Mucosa of rectum (tissue), 2 donors: ENCODE measurements around the gene NDE1.
"Not testable (repeated sequence)": the region's sequence is repeated elsewhere in the genome, so short reads cannot be mapped to it uniquely, and the experiment has no call there.

Experiments
- H3K27ac ChIP-seq, 2 donors: one replicate each; pipeline ENCODE4 v1.7.0; 2013; ENCODE audit warnings: inconsistent platforms in 2 of 2, low read depth in 2 of 2, low read length in 2 of 2
- H3K27me3 ChIP-seq, 2 donors: one replicate each; pipeline ENCODE4 v1.7.0; 2013; ENCODE audit warnings: low read length in 2 of 2; ENCODE audit not compliant: control insufficient read depth in 2 of 2, insufficient read depth in 2 of 2
- H3K36me3 ChIP-seq, 2 donors: one replicate each; pipeline ENCODE4 v1.7.0; 2013; ENCODE audit warnings: low read length in 2 of 2; ENCODE audit not compliant: control insufficient read depth in 2 of 2, insufficient read depth in 2 of 2
- H3K4me1 ChIP-seq, 2 donors: one replicate each; pipeline ENCODE4 v1.7.0; 2013; ENCODE audit warnings: low read length in 2 of 2, mild to moderate bottlenecking in 1 of 2; ENCODE audit not compliant: control insufficient read depth in 2 of 2, insufficient read depth in 2 of 2
- H3K4me3 ChIP-seq, 2 donors: one replicate each; pipeline ENCODE4 v1.7.0; 2013; ENCODE audit warnings: low read length in 2 of 2
- H3K9ac ChIP-seq, 2 donors: one replicate each; pipeline ENCODE4 v1.7.0; 2013; ENCODE audit warnings: low read length in 2 of 2, low read depth in 1 of 2, mild to moderate bottlenecking in 1 of 2
- H3K9me3 ChIP-seq, 2 donors: one replicate each; pipeline ENCODE4 v1.7.0; 2013; ENCODE audit warnings: low read length in 2 of 2; ENCODE audit not compliant: control insufficient read depth in 2 of 2
- donor health status: healthy.
- donor health status: Normal muscosa, but diverticular disease.

Gene NDE1, protein sequence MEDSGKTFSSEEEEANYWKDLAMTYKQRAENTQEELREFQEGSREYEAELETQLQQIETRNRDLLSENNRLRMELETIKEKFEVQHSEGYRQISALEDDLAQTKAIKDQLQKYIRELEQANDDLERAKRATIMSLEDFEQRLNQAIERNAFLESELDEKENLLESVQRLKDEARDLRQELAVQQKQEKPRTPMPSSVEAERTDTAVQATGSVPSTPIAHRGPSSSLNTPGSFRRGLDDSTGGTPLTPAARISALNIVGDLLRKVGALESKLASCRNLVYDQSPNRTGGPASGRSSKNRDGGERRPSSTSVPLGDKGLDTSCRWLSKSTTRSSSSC

DNA sequence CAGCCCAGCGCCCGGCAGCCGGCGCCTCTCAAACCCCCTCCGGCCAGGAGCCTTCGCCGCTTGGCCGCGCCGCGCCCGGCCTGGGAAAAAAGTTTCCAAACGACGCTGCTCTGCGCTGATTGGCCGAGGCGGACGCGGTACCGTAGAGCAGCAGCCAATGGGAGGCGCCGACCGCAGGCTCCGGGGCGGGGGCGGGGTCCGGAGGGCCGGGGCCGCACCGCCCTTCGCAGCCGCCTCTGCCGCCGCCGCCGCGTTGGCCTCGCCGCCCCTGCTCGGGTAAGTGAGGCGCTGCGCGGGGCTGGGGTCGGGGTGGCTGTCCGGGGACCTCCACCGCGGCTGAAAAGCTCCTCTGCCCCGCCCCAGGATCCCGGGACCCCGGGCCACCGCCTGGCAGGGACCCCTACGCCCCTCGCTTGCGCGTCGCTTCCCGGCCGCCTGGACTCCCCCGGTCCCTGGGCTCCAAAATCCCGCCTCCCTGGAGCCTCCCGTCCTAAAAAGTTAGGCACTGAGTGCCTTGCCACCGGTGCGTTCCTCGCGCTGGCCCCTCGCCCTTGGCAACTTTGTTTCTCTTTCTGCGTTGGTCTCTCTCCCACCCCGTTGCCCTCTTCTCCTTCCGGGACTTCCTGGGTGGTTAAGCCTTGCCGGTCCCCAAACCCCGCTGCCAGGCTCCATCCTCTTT, at the start of gene NDE1:
Gene NDE1, plus strand, starts transcription at position 227 of the 679 bp plus-strand sequence. CDS start 14,534 bp downstream, outside the sequence.
- H3K27ac ChIP-seq: peak within 1 kb of the TSS; percentile 81 to 90
- no peaks in the 10 kb centered on the region for H3K9me3 ChIP-seq
- peak within 1 kb of the TSS; percentile 92 to 96 for H3K9ac ChIP-seq
- peaks cover 5 to 13% of the 10 kb centered on the region in 2 donors for H3K4me1 ChIP-seq
- peak within 1 kb of the TSS; percentile 91 to 96 for H3K4me3 ChIP-seq
- no peaks in the 10 kb centered on the region for H3K27me3 ChIP-seq
- no peaks in the 10 kb centered on the region for H3K36me3 ChIP-seq

DNA sequence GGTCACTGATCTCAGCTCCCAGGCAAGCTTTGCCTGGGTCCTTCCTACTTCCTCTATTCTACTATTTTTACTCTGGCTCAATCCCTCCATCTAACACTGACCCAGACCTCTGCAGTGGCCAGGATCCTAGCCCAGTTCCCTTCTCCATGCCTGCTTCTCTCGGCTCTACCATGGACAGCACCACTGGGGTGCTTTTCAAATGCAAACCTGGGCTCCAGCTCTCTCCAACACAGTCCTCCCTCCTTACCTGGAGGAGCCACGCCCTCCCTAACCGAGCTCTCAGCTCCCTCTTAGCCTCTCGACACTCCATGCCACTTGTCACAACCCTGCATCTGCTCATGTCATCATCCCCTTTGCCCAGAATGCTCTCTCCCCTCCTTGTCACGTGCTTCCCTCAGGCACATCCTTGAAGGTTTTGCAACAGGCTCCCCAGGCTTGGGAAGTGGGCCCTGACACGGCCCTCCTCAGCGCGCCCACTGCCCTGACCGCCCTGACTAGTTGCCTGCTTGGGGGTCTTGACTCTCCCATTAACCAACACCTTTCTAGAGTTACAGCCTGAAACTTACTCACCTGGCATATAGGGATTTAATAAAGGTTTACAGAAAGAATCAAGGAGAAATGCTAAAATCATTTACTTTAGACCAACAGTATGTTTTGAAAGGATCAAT, 48.7 kb upstream of the NDE1 start:
- Histone ChIP-seq H3K36me3 (peaks cover 82 to 93% of the 10 kb centered on the region in 2 donors), H3K9ac (no peak overlapping the region), H3K27me3 (no peaks in the 10 kb centered on the region), H3K27ac (no peak overlapping the region), H3K4me1 (peaks cover 0 to under 1% of the 10 kb centered on the region in 2 donors), H3K4me3 (no peak overlapping the region), H3K9me3 (no peaks in the 10 kb centered on the region)

DNA sequence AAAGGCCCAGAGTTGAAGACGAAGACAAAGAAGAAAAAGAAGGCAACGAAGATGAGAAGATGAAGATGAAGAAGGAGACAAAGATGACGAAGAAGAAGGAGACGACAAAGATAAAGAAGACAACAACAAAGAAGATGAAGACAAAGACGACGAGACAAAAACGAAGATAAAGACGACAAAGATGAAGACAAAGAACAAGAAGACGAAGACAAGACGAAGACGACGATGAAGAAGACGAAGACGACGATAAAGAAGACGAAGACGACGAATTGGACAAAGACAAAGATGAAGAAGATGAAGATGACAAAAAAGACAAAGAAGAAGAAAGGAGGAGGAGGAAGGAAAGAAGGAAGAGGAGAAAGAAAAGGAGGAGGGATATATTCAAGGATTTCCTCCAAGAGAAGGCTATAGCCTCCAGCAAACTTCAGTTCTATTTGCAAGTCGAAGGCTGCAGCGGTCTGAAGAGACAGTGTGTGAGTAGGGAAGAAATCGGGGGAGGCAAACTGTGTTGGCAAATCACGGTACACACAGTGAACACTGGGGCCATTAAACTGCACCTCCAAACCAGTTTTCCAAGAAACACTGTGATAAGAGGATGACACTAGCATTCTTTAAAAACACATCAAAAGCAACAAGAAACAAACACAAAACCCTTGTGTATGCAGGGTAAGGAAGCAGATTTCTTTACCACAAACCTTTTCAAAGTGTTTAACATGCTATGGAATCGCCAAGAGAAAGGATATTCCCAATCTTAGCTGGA, 47.6 kb upstream of the NDE1 start:
- H3K9ac ChIP-seq: no peak overlapping the region
- H3K27me3 ChIP-seq: no peaks in the 10 kb centered on the region
- no peak overlapping the region for H3K4me3 ChIP-seq
- peaks cover 76 to 90% of the 10 kb centered on the region in 2 donors for H3K36me3 ChIP-seq
- H3K27ac ChIP-seq: no peak overlapping the region
- no peaks in the 10 kb centered on the region for H3K9me3 ChIP-seq
- peaks cover 0 to 2% of the 10 kb centered on the region in 2 donors for H3K4me1 ChIP-seq

DNA sequence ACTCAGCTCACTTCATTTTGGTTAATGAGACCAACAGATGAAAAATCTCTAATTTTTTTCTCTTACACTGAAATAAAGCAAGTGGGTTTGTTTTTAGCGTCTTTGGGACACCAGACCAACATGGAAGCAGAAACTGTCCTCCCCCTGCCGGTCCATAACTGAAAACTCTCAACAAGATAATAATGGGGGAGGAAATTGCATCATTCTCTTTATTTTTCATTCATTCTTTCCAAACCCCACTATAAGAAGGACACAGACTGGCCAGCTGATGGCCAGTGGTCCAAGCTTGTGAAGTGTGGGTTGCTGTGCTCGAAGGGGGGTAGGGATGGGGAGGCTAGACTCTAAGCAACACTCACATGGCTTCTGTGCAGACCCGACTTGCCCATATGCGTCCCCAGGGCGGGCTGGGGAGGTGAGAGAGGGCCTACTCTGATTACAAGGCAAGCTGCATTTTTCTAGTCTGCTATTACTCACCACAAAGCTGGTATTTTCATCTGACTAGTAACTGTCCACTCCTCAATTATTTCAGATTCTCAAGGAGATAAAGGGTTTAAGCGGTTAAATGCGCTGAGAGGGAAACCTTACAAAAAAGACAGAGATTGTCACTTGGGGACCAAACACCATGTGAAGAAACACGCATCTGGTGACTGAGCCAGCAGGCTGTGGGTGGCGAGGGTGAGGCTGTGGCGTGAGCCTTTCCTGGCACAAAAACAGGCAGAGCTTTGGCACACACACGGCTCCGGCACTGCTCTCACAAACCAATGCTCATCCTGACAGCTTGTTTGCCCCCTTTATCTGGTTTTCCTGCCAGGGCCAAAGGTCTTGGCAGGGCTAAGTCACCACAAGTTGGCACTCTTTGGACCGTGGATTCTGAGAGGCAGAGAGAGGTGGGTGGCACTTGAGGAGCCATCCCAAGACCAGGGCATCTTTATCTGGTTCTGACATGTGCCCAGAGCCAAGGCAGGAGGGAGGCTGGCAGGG, 45.3 kb upstream of the NDE1 start:
- Histone ChIP-seq H3K4me3 (no peak overlapping the region), H3K36me3 (peaks cover 72 to 91% of the 10 kb centered on the region in 2 donors), H3K9ac (no peak overlapping the region), H3K27ac (no peak overlapping the region), H3K9me3 (no peaks in the 10 kb centered on the region), H3K4me1 (peaks cover 0 to 2% of the 10 kb centered on the region in 2 donors), H3K27me3 (no peaks in the 10 kb centered on the region)

DNA sequence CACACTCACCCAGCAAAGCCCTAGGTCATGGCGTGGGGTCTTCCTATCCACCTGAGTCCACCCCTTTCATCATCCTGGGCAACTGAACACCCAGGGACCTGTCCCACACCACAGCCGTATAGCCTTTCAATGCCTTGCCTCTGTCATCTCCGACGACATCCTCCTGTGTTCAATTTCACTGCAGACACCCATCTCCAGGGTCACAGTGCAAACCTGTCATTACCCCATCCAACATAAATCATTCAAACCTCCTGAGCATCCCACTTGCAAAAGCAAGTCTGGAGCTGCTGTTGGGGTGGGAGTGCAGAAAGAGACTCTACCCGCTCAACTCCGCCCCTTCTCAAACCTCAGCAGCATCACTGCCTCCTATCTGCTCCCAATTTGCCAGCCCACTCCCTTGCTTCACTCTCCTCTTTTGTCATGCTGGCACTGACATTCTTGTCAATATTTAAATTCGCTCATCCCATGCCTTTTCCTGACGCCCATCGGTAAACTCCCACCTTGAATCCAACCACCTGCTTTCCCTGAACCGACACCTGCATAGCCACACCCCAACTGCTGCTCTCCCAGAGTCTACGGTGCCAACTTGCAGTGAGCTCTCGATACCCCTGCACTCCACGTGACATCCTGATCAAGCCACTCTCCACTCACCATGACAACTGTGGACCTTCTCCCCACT, 44.1 kb upstream of the NDE1 start:
- no peaks in the 10 kb centered on the region for H3K27me3 ChIP-seq
- no peak overlapping the region for H3K4me3 ChIP-seq
- H3K9me3 ChIP-seq: no peaks in the 10 kb centered on the region
- no peak overlapping the region for H3K9ac ChIP-seq
- peaks cover 69 to 92% of the 10 kb centered on the region in 2 donors for H3K36me3 ChIP-seq
- peaks cover 0 to 2% of the 10 kb centered on the region in 2 donors for H3K4me1 ChIP-seq
- peak overlapping the region in 1 of 2 donors; percentile 31 for H3K27ac ChIP-seq

DNA sequence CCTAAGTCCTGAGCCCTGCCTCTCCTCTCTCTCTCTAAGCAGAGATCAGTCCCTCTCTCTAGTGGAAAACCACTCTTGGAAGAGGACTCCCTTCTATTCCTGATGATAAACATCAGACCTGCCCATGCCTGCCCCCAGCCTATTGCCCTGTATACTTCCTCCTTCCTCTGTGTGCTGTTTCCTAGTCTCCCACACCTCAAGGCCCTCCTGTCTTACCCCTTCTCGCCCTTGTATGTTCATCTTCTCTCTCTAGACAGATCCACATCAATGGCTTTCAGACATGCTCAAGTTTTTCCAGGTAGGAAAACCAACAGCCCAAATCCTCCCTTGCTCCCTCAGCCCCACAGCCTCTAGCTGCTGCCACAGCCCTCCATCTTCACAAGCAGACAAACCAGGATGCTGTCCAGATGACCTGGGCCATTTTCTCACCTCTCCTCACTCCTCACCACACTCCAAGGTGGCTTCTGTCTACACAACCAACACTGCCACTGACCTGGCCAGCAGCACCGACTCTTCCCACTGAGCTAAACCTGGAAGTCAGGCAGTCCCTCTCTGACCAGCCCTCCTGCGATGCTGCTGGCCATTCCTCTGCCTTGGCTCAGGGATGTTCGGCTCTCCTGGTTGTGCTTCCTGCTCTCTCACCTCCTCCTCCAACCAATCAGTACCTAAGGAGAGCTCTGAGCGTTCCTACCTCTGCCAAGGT, 43.4 kb upstream of the NDE1 start:
- Histone ChIP-seq H3K9me3 (no peaks in the 10 kb centered on the region), H3K27me3 (no peaks in the 10 kb centered on the region), H3K9ac (peak overlapping the region in 1 of 2 donors; percentile 22), H3K36me3 (peaks cover 65 to 88% of the 10 kb centered on the region in 2 donors), H3K4me1 (peaks cover 0 to 2% of the 10 kb centered on the region in 2 donors), H3K27ac (peak overlapping the region in 1 of 2 donors; percentile 31), H3K4me3 (no peak overlapping the region)

DNA sequence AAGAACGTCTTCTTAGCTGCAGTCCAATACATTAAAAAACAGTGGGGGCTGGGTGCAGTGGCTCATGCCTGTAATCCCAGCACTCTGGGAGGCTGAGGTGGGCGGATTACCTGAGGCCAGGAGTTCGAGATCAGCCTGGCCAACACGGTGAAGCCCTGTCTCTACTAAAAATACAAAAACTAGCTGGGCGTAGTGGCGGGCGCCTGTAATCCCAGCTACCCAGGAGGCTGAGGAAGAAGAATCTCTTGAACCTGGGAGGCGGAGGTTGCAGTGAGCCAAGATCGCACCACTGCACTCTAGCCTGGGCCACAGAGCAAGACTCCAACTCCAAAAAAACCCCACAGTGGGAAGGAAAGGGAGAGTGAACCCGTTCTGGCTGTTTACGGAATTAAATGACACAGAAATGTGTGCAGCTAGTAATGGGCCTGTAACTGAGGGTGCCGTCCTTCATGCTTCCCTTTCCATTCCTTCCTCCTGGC, 42.8 kb upstream of the NDE1 start:
- peaks cover 65 to 88% of the 10 kb centered on the region in 2 donors for H3K36me3 ChIP-seq
- not testable (repeated sequence) for H3K9me3 ChIP-seq, H3K4me3 ChIP-seq, H3K27ac ChIP-seq, H3K9ac ChIP-seq, H3K27me3 ChIP-seq, H3K4me1 ChIP-seq

DNA sequence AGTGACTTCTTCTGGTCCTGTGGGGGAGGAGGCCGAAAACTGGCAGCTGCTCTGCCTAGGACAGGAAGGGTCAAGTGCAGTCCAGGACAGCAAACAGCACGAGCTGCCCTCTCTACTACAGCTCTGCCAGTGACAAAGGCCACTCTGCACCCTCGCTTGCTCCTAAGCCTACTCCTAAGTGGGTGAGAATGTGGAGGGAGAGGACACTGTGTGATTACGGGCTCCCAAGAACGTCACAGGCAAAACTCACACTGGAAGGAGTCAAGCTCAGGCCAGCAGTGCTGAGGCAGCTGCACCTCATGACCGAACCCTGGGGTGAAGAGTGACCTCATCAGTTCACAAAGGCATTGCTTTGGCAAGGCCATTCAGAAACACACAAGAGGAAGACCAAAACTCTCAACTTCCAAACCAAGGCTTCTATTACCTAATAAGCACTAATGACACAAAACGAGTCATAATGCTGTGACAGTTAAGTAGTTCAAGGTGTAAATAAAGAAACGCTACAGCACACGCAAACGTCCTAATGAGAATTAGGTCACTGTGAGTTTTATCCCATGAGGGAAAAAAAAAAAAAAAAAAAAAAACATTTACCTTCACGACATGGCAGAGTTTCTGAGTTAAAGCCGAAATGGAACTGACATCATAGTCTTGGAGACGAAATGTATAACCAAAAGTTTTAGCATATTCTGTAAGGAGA, 42.2 kb upstream of the NDE1 start:
- Histone ChIP-seq H3K9ac (no peak overlapping the region), H3K9me3 (no peaks in the 10 kb centered on the region), H3K27ac (no peak overlapping the region), H3K27me3 (no peaks in the 10 kb centered on the region), H3K4me1 (peaks cover 0 to 2% of the 10 kb centered on the region in 2 donors), H3K36me3 (peaks cover 65 to 88% of the 10 kb centered on the region in 2 donors), H3K4me3 (no peak overlapping the region)
